GM12874 (cell line): ENCODE measurements around the gene BST2.

Experiments
- TF ChIP-seq, protein P1 (sequence below): IDR thresholded peaks from 2 replicates; pipeline ENCODE4 v1.5.1; 2011; ENCODE audit warnings: low read depth, mild to moderate bottlenecking, control low read depth, low read length, moderate library complexity; ENCODE audit not compliant: insufficient read depth

The BST2 gene, protein sequence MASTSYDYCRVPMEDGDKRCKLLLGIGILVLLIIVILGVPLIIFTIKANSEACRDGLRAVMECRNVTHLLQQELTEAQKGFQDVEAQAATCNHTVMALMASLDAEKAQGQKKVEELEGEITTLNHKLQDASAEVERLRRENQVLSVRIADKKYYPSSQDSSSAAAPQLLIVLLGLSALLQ

GRCh38 chr19:17405250-17406045 lies at the start of gene BST2:
Gene BST2, minus strand, starts transcription at chr19:17405630. Its CDS starts 55 bp downstream, at chr19:17405575.
- TF ChIP-seq, protein P1, sequence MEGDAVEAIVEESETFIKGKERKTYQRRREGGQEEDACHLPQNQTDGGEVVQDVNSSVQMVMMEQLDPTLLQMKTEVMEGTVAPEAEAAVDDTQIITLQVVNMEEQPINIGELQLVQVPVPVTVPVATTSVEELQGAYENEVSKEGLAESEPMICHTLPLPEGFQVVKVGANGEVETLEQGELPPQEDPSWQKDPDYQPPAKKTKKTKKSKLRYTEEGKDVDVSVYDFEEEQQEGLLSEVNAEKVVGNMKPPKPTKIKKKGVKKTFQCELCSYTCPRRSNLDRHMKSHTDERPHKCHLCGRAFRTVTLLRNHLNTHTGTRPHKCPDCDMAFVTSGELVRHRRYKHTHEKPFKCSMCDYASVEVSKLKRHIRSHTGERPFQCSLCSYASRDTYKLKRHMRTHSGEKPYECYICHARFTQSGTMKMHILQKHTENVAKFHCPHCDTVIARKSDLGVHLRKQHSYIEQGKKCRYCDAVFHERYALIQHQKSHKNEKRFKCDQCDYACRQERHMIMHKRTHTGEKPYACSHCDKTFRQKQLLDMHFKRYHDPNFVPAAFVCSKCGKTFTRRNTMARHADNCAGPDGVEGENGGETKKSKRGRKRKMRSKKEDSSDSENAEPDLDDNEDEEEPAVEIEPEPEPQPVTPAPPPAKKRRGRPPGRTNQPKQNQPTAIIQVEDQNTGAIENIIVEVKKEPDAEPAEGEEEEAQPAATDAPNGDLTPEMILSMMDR, result no peak

DNA sequence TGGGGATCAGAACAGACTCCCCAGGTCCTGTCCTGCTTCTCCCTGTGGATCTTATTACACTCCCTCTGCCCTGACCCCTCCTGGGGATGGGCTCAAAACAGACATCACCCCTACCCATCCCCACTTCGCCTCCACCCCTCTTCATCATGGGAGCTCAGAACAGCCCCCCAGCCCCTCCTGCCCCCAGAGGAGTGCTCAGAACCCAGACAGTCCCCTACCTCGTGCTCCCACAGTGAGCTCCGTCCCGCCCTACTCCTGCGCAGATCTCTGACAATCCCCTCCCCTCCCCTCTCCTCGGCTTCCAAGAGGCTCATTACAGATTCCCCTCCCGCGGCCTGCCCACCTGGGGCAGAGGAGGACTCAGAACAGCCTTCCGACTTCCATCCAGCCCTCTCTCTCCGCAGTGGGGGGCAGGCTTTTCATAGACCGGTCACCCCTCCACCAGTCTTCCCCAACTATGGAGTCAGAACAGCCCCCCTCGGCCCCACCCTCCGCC lies 49.2 kb upstream of the BST2 start:
- TF ChIP-seq, protein P1, result no peak

GRCh38 chr19:17451820-17452219 lies 46.4 kb upstream of the BST2 start:
- TF ChIP-seq, protein P1, result no peak

GRCh38 chr19:17450264-17451075 lies 45.0 kb upstream of the BST2 start:
- TF ChIP-seq, protein P1, result no peak

GRCh38 chr19:17448131-17448967 lies 42.9 kb upstream of the BST2 start, which contains the start of gene TMEM221:
Gene TMEM221, minus strand, starts transcription at chr19:17448668. Its CDS starts 206 bp downstream, at chr19:17448462.
- TF ChIP-seq, protein P1, result peak; percentile 56

DNA sequence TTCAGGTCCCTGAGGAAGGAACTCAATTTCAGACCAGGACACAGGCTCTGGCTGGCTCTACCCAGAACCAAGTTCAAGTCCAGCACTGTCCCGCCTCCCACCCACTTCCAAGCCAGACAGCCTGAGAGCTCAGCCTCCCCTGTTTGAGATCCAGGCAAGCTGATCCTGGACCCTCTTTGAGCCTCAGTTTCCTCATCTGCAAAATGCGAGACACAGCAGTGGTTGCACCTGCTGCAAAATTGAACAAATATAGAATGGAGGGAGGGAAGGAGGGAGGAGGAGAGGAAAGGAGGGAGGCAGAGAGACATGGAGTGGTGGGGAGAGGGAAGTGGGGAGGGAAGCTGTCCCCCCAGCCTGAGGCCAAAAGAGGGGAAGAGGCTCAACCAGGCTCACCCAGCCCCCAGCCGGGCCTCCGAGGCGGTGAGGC lies 42.3 kb upstream of the BST2 start:
- TF ChIP-seq, protein P1, result no peak
